Dendritic cell treated with granulocyte-macrophage colony-stimulating factor and Interleukin-4, amounts not matched to agents 40 ng/mL and 50 ng/mL, for 4 days (primary cell): ENCODE measurements around the gene RPL27.
A peak's percentile ranks its signal among the peaks of the same experiment; 100 is the strongest.

Experiments
- H3K27ac Mint-ChIP-seq: one replicate; pipeline ENCODE4 v1.8.0; 2022; ENCODE audit warnings: mild to moderate bottlenecking, mixed read lengths
- H3K27me3 Mint-ChIP-seq: one replicate; pipeline ENCODE4 v1.8.0; 2022; ENCODE audit warnings: mild to moderate bottlenecking, mixed read lengths
- H3K36me3 Mint-ChIP-seq: one replicate; pipeline ENCODE4 v1.8.0; 2022; ENCODE audit warnings: low read depth, mixed read lengths
- H3K4me1 Mint-ChIP-seq: one replicate; pipeline ENCODE4 v1.8.0; 2022; ENCODE audit warnings: low read depth, mixed read lengths
- H3K4me3 Mint-ChIP-seq: one replicate; pipeline ENCODE4 v1.8.0; 2022; ENCODE audit warnings: mild to moderate bottlenecking, moderate library complexity, mixed read lengths
- H3K9me3 Mint-ChIP-seq: one replicate; pipeline ENCODE4 v1.8.0; 2022; ENCODE audit warnings: mixed read lengths
- intact Hi-C: fragments of 100-400 bp; cut with micrococcal nuclease; formaldehyde crosslinking; loops from one replicate; pipeline ENCODE4 v1.15.0; 2022

Gene RPL27

DNA sequence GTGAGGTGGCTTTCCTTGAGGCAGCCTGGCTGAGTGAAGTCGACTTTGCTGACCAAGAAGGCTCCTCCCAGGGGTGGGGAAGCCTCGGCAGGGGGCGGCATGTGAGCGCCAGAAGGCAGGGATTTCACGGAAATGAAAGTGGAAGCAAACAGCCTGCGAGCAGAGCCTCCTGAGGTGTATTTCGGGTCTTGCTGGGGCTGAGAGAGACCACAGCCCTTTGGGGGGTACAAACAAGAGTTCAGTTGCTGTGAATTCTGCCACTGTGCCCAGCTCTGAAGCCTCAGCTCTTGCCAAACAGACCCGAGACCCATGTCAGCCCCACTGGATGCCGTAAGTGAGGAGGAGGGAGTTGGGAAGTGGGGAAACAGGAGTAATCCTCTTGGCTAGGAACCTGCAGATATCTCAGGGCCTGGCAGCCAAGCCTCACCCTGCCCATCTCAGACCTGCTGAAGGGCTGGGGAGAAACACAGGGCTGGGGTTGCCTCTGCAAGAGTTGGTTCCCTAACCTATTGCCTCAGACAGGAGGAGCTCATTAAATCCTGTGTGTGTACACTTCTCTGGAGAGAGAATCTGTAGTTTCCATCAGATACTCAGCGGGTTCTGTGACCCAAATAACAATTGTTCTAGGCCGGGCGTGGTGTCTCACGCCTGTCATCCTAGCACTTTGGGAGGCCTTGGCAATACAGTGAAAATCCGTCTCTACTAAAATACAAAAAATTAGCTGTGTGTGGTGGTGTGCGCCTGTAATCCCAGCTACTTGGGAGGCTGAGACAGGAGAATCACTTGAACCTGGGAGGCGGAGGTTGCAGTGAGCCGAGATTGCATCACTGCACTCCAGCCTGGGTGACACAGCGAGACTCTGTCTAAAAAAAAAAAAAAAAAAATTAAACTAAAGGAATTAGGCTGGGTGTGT lies 8.7 kb downstream of the RPL27 start, which contains the start of gene IFI35:
IFI35 (plus strand) TSS at position 146 of the 913 bp plus-strand sequence; CDS start at position 310, 164 bp downstream.
- H3K27ac Mint-ChIP-seq: peak within 1 kb of the TSS; percentile 97
- intact Hi-C loops: no loop called here
- no peaks in the 10 kb centered on the region for H3K9me3 Mint-ChIP-seq
- H3K4me3 Mint-ChIP-seq: peak within 1 kb of the TSS; percentile 99
- peaks cover 53% of the 10 kb centered on the region for H3K36me3 Mint-ChIP-seq
- H3K4me1 Mint-ChIP-seq: peaks cover 24% of the 10 kb centered on the region
- no peaks in the 10 kb centered on the region for H3K27me3 Mint-ChIP-seq

DNA sequence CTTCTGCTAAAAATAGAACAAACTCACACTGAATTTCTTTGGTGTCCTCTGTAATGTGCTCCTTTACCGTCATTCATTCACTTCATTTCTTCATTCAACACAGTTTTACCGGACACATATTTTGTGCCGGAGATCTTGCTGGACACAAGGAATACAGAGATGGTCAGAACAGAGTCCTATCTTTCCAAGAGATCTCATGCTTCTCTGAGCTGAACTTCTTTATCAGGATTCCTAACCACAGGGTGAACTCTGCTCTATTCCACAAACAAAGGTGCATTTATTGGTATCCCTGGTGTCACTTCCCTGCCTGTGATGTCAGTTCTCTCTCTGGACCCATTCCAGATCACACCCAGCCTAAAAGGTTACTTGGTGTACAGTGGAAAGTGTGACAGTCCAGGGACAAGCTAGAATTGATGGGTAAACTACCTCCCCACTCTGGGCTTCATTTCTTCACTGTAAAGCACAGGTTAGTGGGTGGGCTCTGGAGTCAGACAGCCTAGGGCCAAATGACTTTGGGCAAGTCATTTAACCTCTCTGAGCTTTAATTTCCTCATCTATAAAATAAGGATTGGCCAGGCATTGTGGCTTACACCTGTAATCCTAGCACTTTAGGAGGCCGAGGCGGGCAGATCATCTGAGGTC lies 12.6 kb downstream of the RPL27 start:
- Mint-ChIP-seq H3K36me3 (peaks cover 60% of the 10 kb centered on the region), H3K4me1 (peaks cover 51% of the 10 kb centered on the region), H3K27me3 (no peaks in the 10 kb centered on the region), H3K27ac (no peak overlapping the region), H3K4me3 (no peak overlapping the region), H3K9me3 (no peaks in the 10 kb centered on the region)
- intact Hi-C loops: no loop called here

DNA sequence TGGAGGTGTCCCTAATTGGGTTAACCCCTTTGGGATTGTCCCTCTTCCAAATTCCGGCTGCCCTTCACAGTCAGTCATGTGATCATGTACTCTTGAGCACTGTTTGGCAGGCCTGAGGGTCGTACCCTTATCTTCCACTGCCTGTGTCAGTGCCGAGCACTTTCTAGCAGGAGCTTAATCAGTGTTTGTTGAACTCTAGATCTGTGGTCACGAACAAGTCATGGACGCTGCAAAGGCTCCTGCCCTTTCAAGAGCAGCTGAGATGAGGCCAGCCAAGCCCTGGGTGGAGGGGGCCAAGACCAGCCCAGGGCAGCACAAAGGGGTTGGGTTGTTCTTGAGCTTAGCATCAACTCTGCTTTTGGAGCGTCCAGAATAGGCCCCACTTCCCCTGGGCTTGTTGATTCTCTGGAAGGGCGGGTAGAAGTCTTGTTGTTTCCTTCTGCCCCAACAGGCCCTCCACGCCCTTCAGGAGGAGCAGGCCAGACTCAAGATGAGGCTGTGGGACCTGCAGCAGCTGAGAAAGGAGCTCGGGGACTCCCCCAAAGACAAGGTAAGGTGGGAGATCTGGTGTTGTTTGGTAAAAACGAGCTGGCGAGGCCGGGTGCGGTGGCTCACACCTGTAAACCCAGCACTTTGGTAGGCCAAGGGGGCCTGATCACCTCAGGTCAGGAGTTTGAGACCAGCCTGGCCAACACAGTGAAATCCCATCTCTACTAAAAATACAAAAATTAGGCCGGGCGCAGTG lies 13.7 kb downstream of the RPL27 start:
- intact Hi-C loops: no loop called here
- Mint-ChIP-seq H3K4me3 (no peak overlapping the region), H3K27me3 (no peaks in the 10 kb centered on the region), H3K4me1 (peaks cover 60% of the 10 kb centered on the region), H3K36me3 (peaks cover 65% of the 10 kb centered on the region), H3K9me3 (no peaks in the 10 kb centered on the region), H3K27ac (peak overlapping the region; percentile 50)

DNA sequence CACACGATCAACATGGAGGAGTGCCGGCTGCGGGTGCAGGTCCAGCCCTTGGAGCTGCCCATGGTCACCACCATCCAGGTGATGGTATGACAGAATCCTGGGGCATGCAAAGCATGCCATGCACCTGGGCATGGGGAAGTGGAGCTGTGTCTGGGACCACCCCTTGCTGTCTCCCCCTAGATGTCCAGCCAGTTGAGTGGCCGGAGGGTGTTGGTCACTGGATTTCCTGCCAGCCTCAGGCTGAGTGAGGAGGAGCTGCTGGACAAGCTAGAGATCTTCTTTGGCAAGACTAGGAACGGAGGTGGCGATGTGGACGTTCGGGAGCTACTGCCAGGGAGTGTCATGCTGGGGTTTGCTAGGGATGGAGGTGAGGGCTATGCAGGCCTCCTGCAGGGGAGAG lies 15.1 kb downstream of the RPL27 start:
- Mint-ChIP-seq H3K36me3 (peaks cover 78% of the 10 kb centered on the region), H3K27me3 (no peaks in the 10 kb centered on the region), H3K4me1 (peaks cover 66% of the 10 kb centered on the region), H3K4me3 (no peak overlapping the region), H3K9me3 (no peaks in the 10 kb centered on the region), H3K27ac (no peak overlapping the region)
- intact Hi-C loops: no loop called here

DNA sequence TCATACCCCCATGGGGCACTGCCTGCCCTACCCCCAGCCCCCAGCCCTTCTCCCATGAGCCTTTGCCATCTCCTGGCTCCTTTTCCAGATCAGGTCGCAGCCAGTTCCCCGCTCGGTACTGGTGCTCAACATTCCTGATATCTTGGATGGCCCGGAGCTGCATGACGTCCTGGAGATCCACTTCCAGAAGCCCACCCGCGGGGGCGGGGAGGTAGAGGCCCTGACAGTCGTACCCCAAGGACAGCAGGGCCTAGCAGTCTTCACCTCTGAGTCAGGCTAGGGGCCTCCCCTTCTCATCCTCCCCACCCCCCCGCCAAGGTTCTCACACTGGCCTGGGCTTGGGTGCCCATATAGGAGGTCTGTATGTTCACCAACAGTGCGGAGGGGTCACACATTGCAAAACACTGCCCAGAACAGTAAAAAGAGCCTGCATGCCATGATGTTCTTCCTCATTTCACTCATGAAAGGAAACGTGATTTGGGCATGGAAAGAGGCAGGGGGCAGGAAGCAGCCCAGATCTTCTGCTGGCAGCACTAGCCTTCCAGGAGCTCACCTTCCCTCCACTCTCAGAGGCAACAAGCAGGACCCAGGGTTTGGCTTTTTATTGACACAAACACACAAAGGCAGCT lies 15.9 kb downstream of the RPL27 start:
- Mint-ChIP-seq H3K36me3 (peaks cover 83% of the 10 kb centered on the region), H3K4me3 (peak overlapping the region; percentile 1), H3K4me1 (peaks cover 73% of the 10 kb centered on the region), H3K27ac (peak overlapping the region; percentile 73), H3K9me3 (no peaks in the 10 kb centered on the region), H3K27me3 (no peaks in the 10 kb centered on the region)
- intact Hi-C loops: no loop called here

DNA sequence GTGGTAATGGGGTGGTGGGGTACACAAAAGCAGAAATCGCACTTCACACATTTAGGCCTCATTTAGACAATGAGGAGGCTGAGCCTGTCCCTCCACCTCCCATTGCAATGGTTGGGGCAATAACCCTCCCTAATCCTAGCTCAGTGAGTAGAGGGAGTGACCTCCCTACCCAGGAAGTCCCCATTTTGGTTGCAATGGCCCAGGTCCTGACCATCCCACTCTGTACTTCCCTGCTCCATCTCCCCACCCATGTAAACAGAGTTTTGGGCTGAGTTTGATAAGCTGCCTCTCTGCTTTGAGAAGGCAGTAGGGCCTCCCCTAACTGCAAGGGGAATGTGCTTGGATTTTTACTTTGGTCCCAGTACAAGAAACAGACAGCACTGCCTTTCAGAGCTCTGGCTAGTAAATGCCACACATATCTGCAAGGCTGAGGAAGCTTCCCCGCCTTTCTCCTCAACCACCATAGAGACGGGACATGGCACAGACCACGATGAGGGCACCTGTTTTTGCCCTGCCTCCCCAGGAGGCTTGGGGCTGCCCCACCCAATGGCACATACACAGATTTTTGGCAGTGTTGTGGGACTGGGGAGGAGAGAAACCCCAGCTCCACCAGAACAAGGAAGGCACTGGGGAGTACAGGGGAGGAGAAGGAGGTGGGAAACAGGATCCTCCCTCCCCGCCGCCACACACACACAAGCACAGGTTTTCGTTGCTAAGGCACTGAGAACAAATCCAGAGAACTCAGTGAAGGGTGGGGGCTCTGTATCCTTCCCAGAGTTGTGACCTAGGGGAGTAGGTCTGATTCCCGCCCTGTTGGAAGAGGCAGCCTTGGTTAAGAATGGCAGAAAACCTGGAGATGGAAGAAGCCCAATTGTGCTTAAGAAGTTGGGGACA lies 16.7 kb downstream of the RPL27 start:
- Mint-ChIP-seq H3K4me3 (no peak overlapping the region), H3K4me1 (peaks cover 79% of the 10 kb centered on the region), H3K27ac (peak overlapping the region; percentile 73), H3K36me3 (peaks cover 89% of the 10 kb centered on the region), H3K27me3 (no peaks in the 10 kb centered on the region), H3K9me3 (no peaks in the 10 kb centered on the region)
- intact Hi-C loops: no loop called here

DNA sequence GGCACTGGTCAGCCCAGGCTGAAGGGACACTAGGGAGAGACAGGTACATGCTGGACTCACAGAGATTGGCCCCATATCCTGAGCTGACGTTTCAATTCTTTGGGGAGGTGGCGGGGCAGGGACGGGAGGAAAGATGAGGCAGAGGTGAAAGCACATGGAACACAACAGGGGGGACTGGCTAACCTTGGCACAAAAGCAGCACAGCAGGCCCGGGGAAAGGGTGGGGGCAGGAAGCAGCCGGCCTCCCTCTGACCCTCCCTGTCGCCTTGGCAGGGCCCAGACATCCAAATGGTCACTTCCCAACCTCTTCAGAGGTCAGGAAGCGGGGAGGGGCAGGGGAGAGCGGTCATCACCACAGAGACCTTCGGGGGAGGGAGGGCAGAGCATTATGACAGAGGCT lies 17.4 kb downstream of the RPL27 start:
- H3K4me3 Mint-ChIP-seq: no peak overlapping the region
- H3K36me3 Mint-ChIP-seq: peaks cover 89% of the 10 kb centered on the region
- intact Hi-C loops: no loop called here
- peaks cover 79% of the 10 kb centered on the region for H3K4me1 Mint-ChIP-seq
- peak overlapping the region; percentile 73 for H3K27ac Mint-ChIP-seq
- H3K9me3 Mint-ChIP-seq: no peaks in the 10 kb centered on the region
- H3K27me3 Mint-ChIP-seq: no peaks in the 10 kb centered on the region

DNA sequence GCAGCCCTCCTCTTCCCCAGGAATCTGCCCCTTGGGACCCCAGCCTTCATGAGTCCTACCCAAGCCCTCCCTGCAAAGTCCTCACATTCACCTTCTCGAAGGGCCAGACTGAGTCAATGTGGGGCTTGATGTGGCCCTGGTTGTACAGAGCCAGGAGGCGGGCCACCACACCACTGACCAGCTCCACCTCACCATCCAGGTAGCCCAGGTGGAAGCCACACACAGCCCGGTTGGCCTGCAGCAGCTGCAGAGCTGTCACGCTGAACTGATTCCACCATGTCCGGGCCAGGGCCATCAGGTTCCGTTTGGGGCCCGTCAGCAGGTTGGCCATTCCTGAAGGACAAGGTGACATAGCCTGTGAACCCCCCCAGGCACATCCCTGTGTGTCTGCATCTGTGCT lies 18.0 kb downstream of the RPL27 start:
- Mint-ChIP-seq H3K27me3 (no peaks in the 10 kb centered on the region), H3K4me3 (no peak overlapping the region), H3K36me3 (peaks cover 94% of the 10 kb centered on the region), H3K4me1 (peaks cover 82% of the 10 kb centered on the region), H3K9me3 (no peaks in the 10 kb centered on the region), H3K27ac (no peak overlapping the region)
- intact Hi-C loops: no loop called here

DNA sequence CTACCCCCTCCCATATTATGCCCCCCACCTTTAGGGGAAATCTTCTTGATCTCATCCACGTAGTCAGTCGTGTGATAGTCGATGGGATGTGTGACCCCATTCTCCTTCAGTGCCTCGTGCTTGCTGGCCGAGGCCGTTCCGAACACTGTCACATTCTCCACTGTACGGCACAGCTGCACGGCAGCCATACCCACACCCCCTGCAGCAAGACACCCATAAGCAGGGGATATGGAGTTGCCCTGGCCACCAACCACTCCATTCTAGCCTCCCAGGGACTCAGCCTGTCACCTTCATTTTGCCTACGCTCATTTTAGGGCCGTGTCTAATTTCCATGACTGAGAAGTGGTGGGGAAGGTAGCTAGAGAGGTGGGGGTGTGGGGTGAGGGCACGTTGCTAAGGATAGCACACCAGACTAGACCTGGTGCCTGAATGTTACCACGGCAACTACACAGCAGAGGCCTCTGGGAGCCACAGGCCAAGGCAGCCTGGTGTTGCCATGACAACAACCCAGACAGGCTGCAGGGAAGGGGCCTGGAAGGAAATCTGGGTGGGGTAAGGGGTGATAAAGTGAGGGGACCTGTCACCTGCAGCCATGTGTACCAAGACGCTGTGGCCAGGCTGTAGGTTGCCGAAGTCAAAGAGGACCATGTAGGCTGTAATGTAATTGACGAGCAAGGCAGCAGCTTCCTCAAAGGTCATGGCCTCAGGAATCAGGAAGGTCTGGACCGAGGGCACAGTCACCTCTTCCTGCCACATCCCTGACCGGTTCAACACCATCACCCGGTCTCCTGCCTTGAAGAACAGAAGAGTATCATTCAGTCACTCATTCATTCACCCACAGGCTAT lies 20.0 kb downstream of the RPL27 start:
- intact Hi-C loops: no loop called here
- peaks cover 69% of the 10 kb centered on the region for H3K4me1 Mint-ChIP-seq
- peaks cover 88% of the 10 kb centered on the region for H3K36me3 Mint-ChIP-seq
- no peak overlapping the region for H3K27ac Mint-ChIP-seq
- no peaks in the 10 kb centered on the region for H3K27me3 Mint-ChIP-seq
- H3K9me3 Mint-ChIP-seq: no peaks in the 10 kb centered on the region
- no peak overlapping the region for H3K4me3 Mint-ChIP-seq

DNA sequence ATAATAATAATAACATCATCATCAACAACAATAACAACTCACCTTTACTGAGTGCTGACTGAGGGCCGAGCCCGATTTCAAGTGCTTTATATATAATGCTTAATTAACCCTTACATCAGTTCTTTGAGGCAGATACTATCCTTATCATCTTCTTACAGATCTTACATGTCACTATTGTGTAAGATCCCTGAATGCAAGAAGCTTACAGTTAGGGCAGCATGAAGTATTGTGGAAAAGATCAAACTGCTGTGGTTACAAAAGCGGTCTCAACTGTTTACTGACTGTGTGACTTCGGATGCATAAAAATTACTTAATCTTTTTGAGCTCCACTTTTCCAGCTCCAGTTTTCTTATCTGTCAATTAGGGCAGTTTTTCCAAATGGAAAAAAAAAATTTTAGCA lies 20.7 kb downstream of the RPL27 start:
- H3K9me3 Mint-ChIP-seq: no peaks in the 10 kb centered on the region
- no peaks in the 10 kb centered on the region for H3K27me3 Mint-ChIP-seq
- peaks cover 62% of the 10 kb centered on the region for H3K4me1 Mint-ChIP-seq
- peaks cover 81% of the 10 kb centered on the region for H3K36me3 Mint-ChIP-seq
- no peak overlapping the region for H3K4me3 Mint-ChIP-seq
- intact Hi-C loops: no loop called here
- peak overlapping the region; percentile 69 for H3K27ac Mint-ChIP-seq

DNA sequence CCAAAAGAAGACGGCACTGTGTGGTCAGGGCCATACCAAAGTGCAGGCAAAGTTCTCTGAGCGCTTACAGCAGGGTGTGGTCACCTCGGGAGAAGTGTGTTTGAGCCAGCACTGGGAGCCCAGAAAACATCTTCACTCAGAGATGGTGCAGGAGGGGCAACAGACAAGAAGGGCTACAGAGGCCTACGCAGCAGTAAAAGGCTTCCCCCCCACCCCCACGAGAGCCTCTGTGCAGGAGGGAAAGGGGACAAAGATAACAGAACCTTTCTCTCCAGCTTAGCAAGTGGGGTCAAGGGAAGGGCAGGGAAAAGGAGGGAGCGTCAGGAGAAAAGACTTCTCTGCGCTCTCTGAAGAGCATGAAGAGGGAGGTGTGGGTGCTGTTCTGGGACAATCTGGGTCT lies 21.2 kb downstream of the RPL27 start:
- peaks cover 3% of the 10 kb centered on the region for H3K27me3 Mint-ChIP-seq
- H3K36me3 Mint-ChIP-seq: peaks cover 76% of the 10 kb centered on the region
- intact Hi-C loops: no loop called here
- H3K27ac Mint-ChIP-seq: peak overlapping the region; percentile 69
- peak overlapping the region; percentile 98 for H3K4me3 Mint-ChIP-seq
- H3K9me3 Mint-ChIP-seq: no peaks in the 10 kb centered on the region
- peaks cover 60% of the 10 kb centered on the region for H3K4me1 Mint-ChIP-seq

DNA sequence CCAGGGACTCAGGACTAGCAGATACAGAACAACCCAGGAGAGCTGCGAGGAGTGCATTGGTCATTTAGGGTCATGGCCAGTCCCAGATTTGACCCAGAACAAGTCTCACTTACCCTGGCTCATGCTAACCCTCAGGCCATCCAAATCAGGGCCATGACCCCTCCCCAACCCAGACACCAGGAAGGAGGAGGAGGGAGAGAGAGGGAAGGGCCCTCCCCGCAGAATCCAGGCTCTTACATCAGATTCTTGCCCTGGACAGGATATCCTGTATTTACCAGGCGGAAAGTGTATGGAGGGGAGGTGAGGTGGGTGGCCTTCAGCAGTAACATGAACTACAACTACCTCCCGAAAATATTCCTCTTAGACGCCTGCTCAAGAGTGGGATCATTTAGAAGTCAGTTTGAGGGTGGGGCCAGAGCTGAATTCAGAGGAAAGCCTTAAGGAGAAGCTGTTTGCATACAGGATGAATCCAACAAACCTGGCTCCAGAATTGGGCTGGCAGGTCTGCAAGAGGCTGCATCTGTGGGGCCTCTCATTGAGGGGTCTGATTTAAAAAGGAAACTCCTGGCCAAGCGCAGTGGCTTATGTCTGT lies 21.9 kb downstream of the RPL27 start:
- H3K27ac Mint-ChIP-seq: peak overlapping the region; percentile 91
- peak overlapping the region; percentile 98 for H3K4me3 Mint-ChIP-seq
- no peaks in the 10 kb centered on the region for H3K9me3 Mint-ChIP-seq
- intact Hi-C loops: loop anchor here (5.0 kb wide), 1 partner anchor 107 kb away; the partner anchor contains the start of gene BRCA1
- H3K27me3 Mint-ChIP-seq: peaks cover 8% of the 10 kb centered on the region
- H3K4me1 Mint-ChIP-seq: peaks cover 60% of the 10 kb centered on the region
- peaks cover 69% of the 10 kb centered on the region for H3K36me3 Mint-ChIP-seq
